ENCODE results near the gene OR1A2. TPM values are rescaled to one million over a fixed set of nuclear protein-coding genes. Genes with fewer than 3 reads are reported as not detected.

The OR1A2 gene
- total and polyA plus RNA-seq, 9 of the 15 experiments (the other 6 are each of a cell fraction or from before 2014, with no cell fraction given) = not detected

DNA sequence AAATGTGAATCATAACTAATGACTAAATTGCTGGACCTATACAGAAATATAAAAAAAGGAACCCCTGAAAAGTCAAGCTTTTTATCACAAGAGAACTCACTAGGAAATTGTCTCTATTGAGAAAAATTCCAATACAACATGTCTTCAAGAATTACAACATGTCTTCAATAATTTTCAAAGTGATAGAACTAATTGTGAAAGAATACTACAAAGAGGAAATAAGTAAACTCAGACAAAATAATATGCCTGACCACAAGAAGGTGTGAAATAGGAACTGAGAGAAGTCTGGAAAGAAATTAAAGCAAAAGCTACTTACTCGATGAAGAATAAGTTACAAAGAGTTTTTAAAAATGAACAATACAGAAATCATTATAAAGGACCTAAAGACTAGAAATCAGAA lies 40.1 kb upstream of the OR1A2 start:
- Histone ChIP-seq H3K9me1 (ENCODE audit: control insufficient read depth, insufficient read depth, low read length) (no peaks in the 10 kb centered on the region), H2AFZ (ENCODE audit: low read depth, low read length) (no peak overlapping the region), H3K27me3 (ENCODE audit: control insufficient read depth in 2 of 2, insufficient read depth in 2 of 2, low read length in 2 of 2) (peaks cover 0 to 10% of the 10 kb centered on the region in 2 experiments; a peak in 2 of 5 replicates), H3K4me1 (replicated peaks in 1 of 2; ENCODE audit: control insufficient read depth in 2 of 2, insufficient read depth in 2 of 2, low read length in 2 of 2) (no peaks in the 10 kb centered on the region), H3K9ac (ENCODE audit: insufficient read depth in 1 of 2, low read depth in 2 of 2, low read length in 2 of 2) (no peak overlapping the region), H3K4me2 (ENCODE audit: insufficient read depth, low read length) (no peak overlapping the region), H3K79me2 (ENCODE audit: control insufficient read depth, insufficient read depth, low read length) (no peaks in the 10 kb centered on the region), H3K4me3 (no peak overlapping the region), H3K9me3 (replicated peaks; ENCODE audit: control insufficient read depth, insufficient read depth, low read depth, low read length) (no peaks in the 10 kb centered on the region), H3K27ac (ENCODE audit: extremely low read depth, low read depth, low read length) (no peak overlapping the region), H4K20me1 (replicated peaks; ENCODE audit: control insufficient read depth, insufficient read depth, low read length) (no peaks in the 10 kb centered on the region), H3K36me3 (ENCODE audit: control insufficient read depth, insufficient read depth, low read length) (no peaks in the 10 kb centered on the region)
- intact Hi-C loops (cut with micrococcal nuclease) (no loop called here), in situ Hi-C loops (cut with MboI) (no loop called here)
- DNase-seq (ENCODE audit: extremely low read depth in 1 of 4, low spot score in 3 of 4) (no peak), FAIRE-seq (no peak), ATAC-seq (no peak)
- 0% methylated on average over 1 of the region's 1 CpG for WGBS (ENCODE audit: insufficient coverage, low coverage, missing lambda C conversion rate)
- POLR2A ChIA-PET = no interaction called here
- no TSS peak for BruUV-seq (replicated peaks)
- CTCF ChIA-PET (ENCODE audit: low intra/inter-chr PET ratio) = no interaction called here
- no peak for TF ChIP-seq RBBP5 (IDR thresholded peaks at IDR 0.05; ENCODE audit: borderline replicate concordance, insufficient read depth, low read length, poor library complexity, severe bottlenecking)
- no peak for TF ChIP-seq ARID1B (IDR thresholded peaks at IDR 0.05)
- TF ChIP-seq HMGN3 (IDR thresholded peaks at IDR 0.05; ENCODE audit: borderline replicate concordance, extremely low read depth, insufficient read length, low read depth, low read length) = no peak
- no peak for TF ChIP-seq ATF7 (IDR thresholded peaks at IDR 0.05)
- TF ChIP-seq BCLAF1 (IDR thresholded peaks at IDR 0.05; ENCODE audit: borderline replicate concordance in 1 of 2, control insufficient read depth in 1 of 2, low read depth in 2 of 2, low read length in 1 of 2) = no peak
- no peak for TF ChIP-seq HNRNPH1 (optimal IDR thresholded peaks at IDR 0.05; ENCODE audit: low read depth, low read length)
- TF ChIP-seq MNT (conservative IDR thresholded peaks at IDR 0.05) = no peak
- no peak for TF ChIP-seq CCAR2 (IDR thresholded peaks at IDR 0.05; ENCODE audit: low read depth, low read length)
- TF ChIP-seq ZNF23 (CRISPR knock-in tag; IDR thresholded peaks at IDR 0.05) = no peak
- TF ChIP-seq, protein P1, sequence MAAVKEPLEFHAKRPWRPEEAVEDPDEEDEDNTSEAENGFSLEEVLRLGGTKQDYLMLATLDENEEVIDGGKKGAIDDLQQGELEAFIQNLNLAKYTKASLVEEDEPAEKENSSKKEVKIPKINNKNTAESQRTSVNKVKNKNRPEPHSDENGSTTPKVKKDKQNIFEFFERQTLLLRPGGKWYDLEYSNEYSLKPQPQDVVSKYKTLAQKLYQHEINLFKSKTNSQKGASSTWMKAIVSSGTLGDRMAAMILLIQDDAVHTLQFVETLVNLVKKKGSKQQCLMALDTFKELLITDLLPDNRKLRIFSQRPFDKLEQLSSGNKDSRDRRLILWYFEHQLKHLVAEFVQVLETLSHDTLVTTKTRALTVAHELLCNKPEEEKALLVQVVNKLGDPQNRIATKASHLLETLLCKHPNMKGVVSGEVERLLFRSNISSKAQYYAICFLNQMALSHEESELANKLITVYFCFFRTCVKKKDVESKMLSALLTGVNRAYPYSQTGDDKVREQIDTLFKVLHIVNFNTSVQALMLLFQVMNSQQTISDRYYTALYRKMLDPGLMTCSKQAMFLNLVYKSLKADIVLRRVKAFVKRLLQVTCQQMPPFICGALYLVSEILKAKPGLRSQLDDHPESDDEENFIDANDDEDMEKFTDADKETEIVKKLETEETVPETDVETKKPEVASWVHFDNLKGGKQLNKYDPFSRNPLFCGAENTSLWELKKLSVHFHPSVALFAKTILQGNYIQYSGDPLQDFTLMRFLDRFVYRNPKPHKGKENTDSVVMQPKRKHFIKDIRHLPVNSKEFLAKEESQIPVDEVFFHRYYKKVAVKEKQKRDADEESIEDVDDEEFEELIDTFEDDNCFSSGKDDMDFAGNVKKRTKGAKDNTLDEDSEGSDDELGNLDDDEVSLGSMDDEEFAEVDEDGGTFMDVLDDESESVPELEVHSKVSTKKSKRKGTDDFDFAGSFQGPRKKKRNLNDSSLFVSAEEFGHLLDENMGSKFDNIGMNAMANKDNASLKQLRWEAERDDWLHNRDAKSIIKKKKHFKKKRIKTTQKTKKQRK (IDR thresholded peaks at IDR 0.05; ENCODE audit: borderline replicate concordance, low read depth, low read length) = no peak
